ENCODE data around the gene SNX25.

SNX25 gene

GRCh38 chr4:185370268-185370949 is 161.0 kb downstream of the SNX25 start:
- no peak for DNase-seq (ENCODE audit: low read depth in 2 of 3, low spot score in 1 of 3)

- no peak for DNase-seq (ENCODE audit: low read depth in 2 of 3, low spot score in 1 of 3)
These were observed 162.3 kb downstream of the SNX25 start for GRCh38 chr4:185371702-185372101.

DNA sequence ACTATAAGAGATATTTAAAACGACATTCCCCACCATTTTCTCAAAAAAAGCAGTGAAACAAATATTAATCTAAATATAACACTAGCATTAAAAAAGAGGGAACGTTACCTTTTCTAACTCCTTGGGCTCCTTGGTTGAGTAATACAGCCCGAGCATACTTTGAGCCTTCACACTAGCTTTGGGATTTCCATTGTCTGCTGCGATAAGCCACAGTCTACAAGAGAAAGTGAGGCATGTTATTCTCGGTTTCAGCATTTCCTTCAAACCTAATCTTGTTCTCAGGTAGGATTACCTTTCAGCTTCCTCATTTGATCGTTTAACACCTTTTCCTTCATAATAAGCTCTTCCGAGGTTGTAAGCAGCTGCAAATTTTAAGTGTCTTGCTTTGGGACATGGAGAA is 164.6 kb downstream of the SNX25 start:
- DNase-seq (ENCODE audit: low read depth in 2 of 3, low spot score in 1 of 3), result no peak

DNA sequence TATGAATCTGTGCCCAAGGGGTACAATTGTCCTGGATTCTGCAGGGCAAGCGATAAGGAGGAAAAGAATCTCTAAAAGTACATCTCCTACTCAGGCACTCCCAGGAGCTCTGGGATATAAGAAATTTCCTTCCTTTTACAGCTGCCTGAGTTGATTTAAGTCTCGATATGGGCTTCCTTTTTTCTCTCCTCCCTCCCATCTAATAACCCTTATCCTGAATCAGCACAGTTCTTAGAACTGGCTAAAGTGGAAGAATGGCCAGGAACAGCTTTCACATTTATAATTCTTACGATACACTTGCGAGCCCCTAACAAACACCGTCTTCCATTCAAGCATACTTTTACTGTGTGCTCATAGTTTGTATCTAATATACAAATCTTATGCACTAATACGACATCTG is 165.2 kb downstream of the SNX25 start:
- DNase-seq (ENCODE audit: low read depth in 2 of 3, low spot score in 1 of 3), result no peak

GRCh38 chr4:185378264-185378663 is 168.9 kb downstream of the SNX25 start:
- no peak for DNase-seq (ENCODE audit: low read depth in 2 of 3, low spot score in 1 of 3)

GRCh38 chr4:185379326-185380295 is 170.2 kb downstream of the SNX25 start:
- no peak for DNase-seq (ENCODE audit: low read depth in 2 of 3, low spot score in 1 of 3)

- no peak for DNase-seq (ENCODE audit: low read depth in 2 of 3, low spot score in 1 of 3)
These were observed 170.9 kb downstream of the SNX25 start for GRCh38 chr4:185380320-185380719.

DNA sequence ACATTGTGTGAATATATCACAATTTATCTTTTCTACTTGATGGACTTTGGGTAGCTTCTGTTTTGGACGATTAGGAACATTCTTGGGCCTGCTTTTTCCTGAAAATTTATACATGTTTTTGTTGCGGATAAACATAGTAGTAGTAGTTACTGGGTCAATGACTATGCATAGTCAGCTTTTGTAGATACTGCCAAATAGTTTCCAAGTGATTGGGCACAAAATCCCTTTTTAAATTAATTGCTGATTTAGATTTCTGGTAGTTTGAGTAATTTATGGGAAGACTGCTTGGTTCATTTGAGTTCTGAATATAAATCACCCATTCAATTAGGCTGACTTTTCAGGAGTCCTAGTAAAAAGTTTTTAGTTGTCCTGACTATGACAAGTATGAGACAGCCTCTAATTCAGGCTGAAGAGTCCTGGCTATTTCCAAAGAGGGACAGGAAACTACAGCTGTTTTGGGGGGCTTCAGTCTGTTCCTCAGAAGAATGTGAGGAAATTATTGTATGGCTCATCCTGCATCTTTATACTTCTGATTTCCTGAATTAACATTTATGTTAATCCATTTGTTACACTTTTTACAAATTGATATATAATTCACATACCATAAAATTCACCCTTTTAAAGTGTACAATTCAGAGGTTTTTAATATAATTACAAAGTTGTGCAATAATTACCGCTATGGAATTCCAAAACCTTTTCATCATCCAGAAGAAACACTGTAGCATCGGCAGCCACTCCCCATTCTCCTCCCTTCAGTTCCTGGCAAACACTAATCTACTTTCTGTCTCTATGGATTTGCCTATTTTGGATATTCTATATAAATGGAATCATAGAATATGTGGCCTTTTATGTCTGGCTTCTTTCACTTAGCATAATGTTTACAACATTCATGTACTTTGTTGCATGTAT is 172.1 kb downstream of the SNX25 start:
- DNase-seq (ENCODE audit: low read depth in 2 of 3, low spot score in 1 of 3), result no peak

GRCh38 chr4:185382754-185383153 is 173.4 kb downstream of the SNX25 start:
- DNase-seq (ENCODE audit: low read depth in 2 of 3, low spot score in 1 of 3), result no peak

- no peak for DNase-seq (ENCODE audit: low read depth in 2 of 3, low spot score in 1 of 3)
These were observed 174.1 kb downstream of the SNX25 start for GRCh38 chr4:185383451-185383850.

GRCh38 chr4:185384061-185384460 is 174.7 kb downstream of the SNX25 start:
- no peak for DNase-seq (ENCODE audit: low read depth in 2 of 3, low spot score in 1 of 3)

GRCh38 chr4:185384930-185385331 is 175.5 kb downstream of the SNX25 start:
- no peak for DNase-seq (ENCODE audit: low read depth in 2 of 3, low spot score in 1 of 3)

DNA sequence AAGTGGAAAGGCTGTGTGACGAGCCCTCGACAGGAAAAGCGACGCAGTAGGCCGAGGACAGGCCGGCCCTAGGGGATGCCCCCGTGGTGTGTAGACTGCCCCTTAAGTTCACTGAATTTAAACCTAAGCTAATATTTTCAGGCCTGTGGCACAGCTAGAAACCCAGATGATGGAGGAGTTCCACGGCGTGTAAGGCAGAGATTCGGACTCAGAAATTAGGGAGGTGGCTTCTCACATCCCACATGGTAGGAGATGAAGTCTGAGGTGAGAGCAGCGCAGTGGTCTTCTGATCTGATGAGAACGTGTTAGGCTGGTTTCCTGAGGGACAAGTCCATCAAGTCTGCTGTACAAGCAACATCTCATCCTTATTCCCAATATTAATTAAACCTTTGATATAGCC is 178.6 kb downstream of the SNX25 start:
- no peak for DNase-seq (ENCODE audit: low read depth in 2 of 3, low spot score in 1 of 3)

DNA sequence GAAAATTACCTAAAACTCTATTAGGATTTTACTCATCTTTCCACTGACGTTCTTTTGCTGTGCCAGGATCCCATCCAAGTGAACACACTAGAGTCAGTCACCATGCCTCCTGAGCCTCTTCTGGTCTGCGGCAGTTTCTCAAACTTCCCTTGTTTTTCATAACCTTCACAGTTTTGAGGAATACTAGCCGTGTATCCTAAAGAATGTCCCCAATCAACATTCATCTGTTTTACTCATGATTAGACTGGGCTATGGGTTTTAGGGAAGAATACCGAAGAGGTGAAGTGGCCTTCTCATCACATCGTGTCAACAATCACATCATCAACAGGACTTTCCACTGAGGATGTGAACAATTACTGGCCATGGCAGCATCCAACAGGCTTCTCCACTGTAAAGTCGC is 181.5 kb downstream of the SNX25 start:
- no peak for DNase-seq (ENCODE audit: low read depth in 2 of 3, low spot score in 1 of 3)

DNA sequence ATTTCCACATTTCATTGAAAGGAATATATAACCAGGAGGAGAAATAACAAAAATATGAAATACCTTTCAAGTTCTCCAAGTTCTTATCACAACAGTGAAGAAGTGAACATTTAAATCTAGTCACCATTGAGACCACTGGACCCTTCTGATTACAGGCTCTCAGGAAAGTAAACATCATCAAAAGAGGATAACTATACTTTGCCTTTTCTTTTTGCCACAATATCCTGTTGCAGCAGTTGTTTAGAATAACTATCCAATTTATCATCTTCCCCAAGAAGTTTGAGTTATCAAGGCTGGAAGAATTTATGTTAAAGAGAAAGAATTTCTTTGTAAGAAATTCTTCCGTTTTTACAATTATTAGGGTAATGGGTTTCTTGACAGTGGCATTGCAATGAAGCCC is 182.8 kb downstream of the SNX25 start:
- DNase-seq (ENCODE audit: low read depth in 2 of 3, low spot score in 1 of 3), result no peak

DNA sequence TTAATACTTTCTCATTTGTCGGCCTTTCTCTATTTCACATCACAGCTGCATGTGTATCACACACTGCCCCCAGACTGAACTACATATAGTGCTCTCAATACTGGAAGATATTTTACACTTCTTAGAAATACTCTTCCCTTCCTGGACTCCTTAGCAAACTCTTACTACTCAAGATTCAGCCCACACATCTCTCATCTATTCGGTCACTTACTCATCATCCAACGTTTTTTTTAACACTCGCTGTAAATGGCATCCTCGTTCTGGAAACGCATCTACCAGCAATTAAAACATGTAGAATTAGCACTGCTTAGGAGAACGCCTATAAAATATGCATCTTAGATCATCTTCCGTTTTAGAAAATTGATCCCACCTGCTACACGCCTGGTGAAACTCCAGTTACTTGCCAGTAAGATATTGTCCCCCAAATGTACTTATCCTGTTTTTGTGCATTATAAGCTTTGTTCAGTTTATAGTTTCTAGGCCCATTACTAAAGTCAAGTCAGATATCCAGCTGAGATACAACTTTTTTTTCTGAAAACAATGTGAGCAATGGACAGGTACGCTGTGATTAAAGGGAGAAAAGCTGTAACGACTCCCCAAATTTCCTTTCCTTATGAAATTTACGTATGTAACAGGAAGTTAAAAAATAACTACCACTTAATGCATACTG is 185.3 kb downstream of the SNX25 start:
- DNase-seq (ENCODE audit: low read depth in 2 of 3, low spot score in 1 of 3), result peak in 1 of 3 donors; percentile 24

- DNase-seq (ENCODE audit: low read depth in 2 of 3, low spot score in 1 of 3), result no peak
These were observed 186.0 kb downstream of the SNX25 start, which contains the start of gene LRP2BP for GRCh38 chr4:185395238-185395955. LRP2BP (minus strand) TSS chr4:185395924; CDS start chr4:185378186, 17,738 bp downstream.

DNA sequence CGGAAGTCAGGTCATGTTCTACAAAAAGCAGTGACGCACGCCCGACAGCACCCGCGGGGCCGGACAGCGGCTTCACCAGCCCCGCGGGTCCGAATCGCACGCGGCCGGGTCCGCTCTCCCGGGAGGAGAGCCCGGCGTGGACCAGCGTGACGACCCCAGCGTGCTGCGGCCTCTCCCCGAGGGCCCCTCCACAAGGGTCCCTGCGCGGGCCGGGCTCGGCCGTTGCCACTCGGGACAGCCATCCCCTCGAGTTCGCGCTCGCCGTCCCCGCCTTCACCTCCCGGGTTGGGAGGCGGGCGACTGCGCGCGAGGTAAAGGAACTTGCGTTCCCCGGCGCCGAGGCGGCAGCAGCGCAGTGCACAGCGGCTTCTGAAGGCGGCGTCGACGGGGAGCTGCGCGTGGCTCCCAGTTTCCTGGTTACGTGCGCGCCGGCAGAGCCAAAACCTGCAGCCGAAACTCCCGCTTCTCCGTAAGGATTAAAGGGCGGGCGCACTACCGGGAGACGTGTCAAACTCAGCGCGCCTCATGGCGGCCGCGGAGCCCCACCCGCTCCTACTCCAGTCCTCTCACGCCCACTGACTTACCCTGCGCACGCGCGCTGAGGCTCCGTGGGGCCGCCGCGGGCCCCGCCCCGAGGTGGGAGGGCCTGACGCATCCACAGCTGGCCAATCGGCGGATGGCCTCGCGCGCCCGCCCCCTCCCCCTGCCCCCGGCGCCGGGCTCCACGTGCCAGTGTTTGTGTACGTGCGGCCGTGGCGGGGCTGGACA is 186.7 kb downstream of the SNX25 start:
- peak; percentile 95 to 96 (median 95) for DNase-seq (ENCODE audit: low read depth in 2 of 3, low spot score in 1 of 3)

DNA sequence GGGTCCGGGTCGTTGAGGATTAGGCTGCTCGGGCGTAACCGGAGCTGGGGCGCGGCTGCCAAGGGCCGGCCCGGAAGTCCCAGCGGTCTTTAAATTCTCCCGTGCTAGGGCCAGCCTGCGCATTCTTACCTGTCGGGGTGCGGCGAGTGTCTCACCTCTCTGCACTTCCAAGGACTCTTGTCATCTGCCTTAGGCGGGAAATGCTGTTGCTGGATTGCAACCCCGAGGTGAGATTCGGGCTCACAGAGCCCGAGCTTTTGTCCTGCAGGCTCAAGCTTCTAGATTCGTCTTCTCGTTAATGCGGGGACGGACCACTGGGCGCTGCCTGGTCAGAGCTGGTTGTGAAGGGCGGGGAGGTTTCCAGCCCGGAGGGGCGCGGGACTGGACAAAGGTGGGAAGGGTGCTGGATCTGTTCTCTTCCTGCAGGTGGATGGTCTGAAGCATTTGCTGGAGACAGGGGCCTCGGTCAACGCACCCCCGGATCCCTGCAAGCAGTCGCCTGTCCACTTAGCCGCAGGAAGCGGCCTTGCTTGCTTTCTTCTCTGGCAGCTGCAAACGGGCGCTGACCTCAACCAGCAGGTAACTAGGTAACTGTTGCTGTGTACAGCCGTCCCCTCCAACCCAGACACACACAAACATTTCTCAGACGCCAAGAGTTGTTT is 187.5 kb downstream of the SNX25 start, which contains the start of gene ANKRD37:
Gene ANKRD37, plus strand, starts transcription at position 118 of the 662 bp plus-strand sequence. Its CDS starts 83 bp downstream, at position 201.
- peak in 1 of 3 donors; percentile 0 for DNase-seq (ENCODE audit: low read depth in 2 of 3, low spot score in 1 of 3)

Data from stimulated activated CD4-positive, alpha-beta T cell treated with anti-CD3 and anti-CD28 coated beads, Interleukin-12 subunit alpha, Interleukin-12 subunit beta, amount 100 ng/mL, for 48 hours (primary cell).